Colonic mucosa (tissue), 4 donors: ENCODE measurements around the gene MRPS15. TPM values are rescaled to one million over a fixed set of nuclear protein-coding genes. Genes with fewer than 3 reads are reported as not detected.
A peak's percentile ranks its signal among the peaks of the same experiment; 100 is the strongest.

Experiments
- DNase-seq: peaks from one replicate; pipeline ENCODE4 v3.0.0-alpha.2; 2020
- H3K27ac ChIP-seq: fragments of 200-600 bp; one replicate; pipeline ENCODE4 v1.8.0; 2021
- H3K27me3 ChIP-seq: fragments of 200-600 bp; one replicate; pipeline ENCODE4 v1.8.0; 2021
- H3K36me3 ChIP-seq: fragments of 200-600 bp; one replicate; pipeline ENCODE4 v1.8.0; 2021
- H3K4me1 ChIP-seq: fragments of 200-600 bp; one replicate; pipeline ENCODE4 v1.8.0; 2021; ENCODE audit warnings: mild to moderate bottlenecking
- H3K4me3 ChIP-seq: fragments of 200-600 bp; one replicate; pipeline ENCODE4 v1.8.0; 2021
- H3K9ac ChIP-seq, 2 donors: one replicate each; pipeline ENCODE4 v1.7.0; 2013; ENCODE audit warnings: control low read depth in 2 of 2, low read depth in 2 of 2, low read length in 2 of 2
- H3K9me3 ChIP-seq: fragments of 200-600 bp; one replicate; pipeline ENCODE4 v1.8.0; 2021
- CTCF ChIP-seq: fragments of 200-600 bp; IDR thresholded peaks from one replicate; pipeline ENCODE4 v1.8.0; 2022; ENCODE audit warnings: antibody characterized with exemption, mild to moderate bottlenecking
- intact Hi-C: fragments of 100-400 bp; cut with DNase I; formaldehyde crosslinking; loops from one replicate; pipeline ENCODE4 v1.14.1; 2022
- total RNA-seq, 2 donors: library from RNA; stranded (reverse); fragmentation: NEBNext Ultra II Directional in 1 of 2; extraction: Animal tissue kit (Norgen Biotek cat#: 25700) in 1 of 2; gene quantifications; one replicate each; pipeline ENCODE4 v1.2.1, GENCODE V29; 2021
- donor health status: healthy.
- donor health status: DM: no; HTN: no; CAD: no.
- donor health status: DM: no; HTN: no; CAD: no.

The MRPS15 gene
- total RNA-seq, 2 donors from 2014 or later = 57.9 to 106 TPM

GRCh38 chr1:36417931-36418330 is 46.3 kb downstream of the MRPS15 start:
- DNase-seq = no peak
- H3K9me3 ChIP-seq = no peaks in the 10 kb centered on the region
- TF ChIP-seq CTCF = no peak
- H3K9ac ChIP-seq = no peak overlapping the region
- intact Hi-C loops = no loop called here
- H3K27ac ChIP-seq = no peak overlapping the region
- H3K4me3 ChIP-seq = no peak overlapping the region
- H3K27me3 ChIP-seq = no peaks in the 10 kb centered on the region
- H3K4me1 ChIP-seq = no peaks in the 10 kb centered on the region
- H3K36me3 ChIP-seq = no peaks in the 10 kb centered on the region

DNA sequence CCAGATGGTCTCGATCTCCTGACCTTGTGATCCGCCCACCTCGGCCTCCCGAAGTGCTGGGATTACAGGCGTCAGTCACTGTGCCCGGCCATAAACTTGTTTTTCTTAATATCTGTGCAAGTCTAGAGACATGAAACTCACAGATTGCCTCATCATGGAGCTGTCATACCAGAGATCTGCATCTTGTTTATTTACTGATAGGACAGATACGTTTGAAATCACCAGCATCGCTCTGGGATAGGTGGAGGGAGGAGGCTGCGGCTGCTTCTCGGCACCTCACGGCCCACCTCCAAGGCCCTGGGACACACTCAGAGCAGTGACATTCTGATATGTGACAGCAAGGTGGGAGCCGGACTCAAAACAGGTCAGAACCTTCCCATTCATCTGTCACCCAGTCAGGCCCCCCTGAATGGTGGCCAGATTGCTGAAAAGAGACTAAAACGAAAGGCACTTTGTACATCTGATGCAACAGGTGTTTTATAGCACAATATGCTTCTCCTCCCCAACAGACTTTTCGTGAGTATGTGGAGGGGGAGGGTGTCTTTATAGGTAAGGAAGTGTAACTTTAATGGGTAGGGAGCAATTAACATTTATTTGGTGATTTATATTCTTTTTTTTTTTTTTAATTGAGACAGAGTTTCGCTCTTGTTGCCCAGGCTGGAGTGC is 48.4 kb downstream of the MRPS15 start:
- peak overlapping the region; percentile 8 for H3K27ac ChIP-seq
- H3K9me3 ChIP-seq = no peaks in the 10 kb centered on the region
- H3K4me3 ChIP-seq = no peak overlapping the region
- H3K36me3 ChIP-seq = no peaks in the 10 kb centered on the region
- no peaks in the 10 kb centered on the region for H3K27me3 ChIP-seq
- DNase-seq = no peak
- peak overlapping the region in 1 of 2 donors; percentile 8 for H3K9ac ChIP-seq
- H3K4me1 ChIP-seq = no peaks in the 10 kb centered on the region
- intact Hi-C loops = no loop called here
- no peak for TF ChIP-seq CTCF

DNA sequence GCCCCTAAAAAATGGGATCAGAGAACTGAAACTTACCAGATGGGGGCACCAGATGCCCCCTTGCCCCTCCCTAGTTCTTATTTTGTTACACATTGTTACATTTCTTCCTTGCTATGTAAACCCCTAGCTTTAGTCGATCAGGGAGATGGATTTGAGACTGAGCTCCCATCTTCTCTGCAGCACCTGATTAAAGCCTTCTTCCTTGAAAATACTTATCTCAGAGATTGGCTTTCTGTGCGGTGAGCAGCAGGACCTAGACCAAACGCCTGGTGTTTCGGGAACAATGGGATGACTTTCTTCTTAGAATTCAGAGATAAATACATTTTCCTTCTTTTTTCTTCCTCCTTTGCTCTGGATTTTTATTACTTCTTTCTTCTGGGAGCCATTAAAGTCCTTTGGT is 49.8 kb downstream of the MRPS15 start:
- no peak for TF ChIP-seq CTCF
- no peaks in the 10 kb centered on the region for H3K4me1 ChIP-seq
- no peaks in the 10 kb centered on the region for H3K27me3 ChIP-seq
- DNase-seq = no peak
- H3K27ac ChIP-seq = no peak overlapping the region
- intact Hi-C loops = no loop called here
- no peaks in the 10 kb centered on the region for H3K36me3 ChIP-seq
- no peaks in the 10 kb centered on the region for H3K9me3 ChIP-seq
- H3K9ac ChIP-seq = no peak overlapping the region
- H3K4me3 ChIP-seq = no peak overlapping the region

DNA sequence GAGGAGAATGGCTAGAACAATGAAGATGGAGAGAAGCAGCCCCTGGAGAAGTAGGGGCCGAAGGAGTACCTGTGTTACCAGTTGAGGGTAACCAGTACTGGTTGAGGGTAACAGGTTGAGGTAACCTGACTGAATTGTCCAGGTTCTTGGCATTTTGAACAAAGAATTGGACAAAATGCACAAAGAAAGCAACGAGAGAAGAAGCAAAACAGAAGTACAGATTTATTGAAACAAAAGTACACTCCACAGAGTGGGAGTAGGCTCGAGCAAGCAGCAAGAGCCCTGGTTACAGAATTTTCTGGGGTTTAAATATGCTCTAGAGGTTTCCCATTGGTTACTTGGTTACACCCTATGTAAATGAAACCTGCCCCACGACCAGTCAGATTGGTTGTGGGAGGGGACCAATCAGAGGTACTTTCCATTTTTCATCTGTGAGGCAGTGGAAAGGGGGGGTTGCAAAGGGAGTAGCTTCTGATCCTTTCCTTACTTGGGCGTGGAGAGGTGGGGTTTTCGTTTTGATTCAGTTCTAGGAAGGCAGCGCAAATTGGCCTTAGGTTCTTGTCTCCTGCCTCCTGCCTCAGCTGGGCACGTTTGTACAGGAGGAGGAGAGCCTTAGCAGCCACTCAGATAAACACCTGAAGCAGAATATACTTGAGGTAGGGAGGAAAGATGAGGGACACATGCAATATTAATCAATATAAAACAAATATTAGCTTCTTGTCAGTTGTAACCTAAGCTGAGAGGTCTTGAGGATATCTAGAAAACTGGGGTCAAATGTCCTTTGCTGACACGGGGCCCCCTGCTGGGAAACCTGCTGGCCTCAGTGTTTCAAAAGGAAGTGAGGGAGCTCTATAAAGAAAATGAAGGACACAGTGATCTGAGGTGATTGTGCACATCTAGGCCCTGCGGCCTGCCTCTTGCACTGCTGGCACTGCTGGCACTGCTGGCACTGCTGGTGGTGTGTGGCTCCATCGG is 52.2 kb downstream of the MRPS15 start:
- Histone ChIP-seq H3K27ac (no peak overlapping the region), H3K36me3 (no peaks in the 10 kb centered on the region), H3K27me3 (no peaks in the 10 kb centered on the region), H3K9ac (no peak overlapping the region), H3K4me1 (no peaks in the 10 kb centered on the region), H3K9me3 (no peaks in the 10 kb centered on the region), H3K4me3 (no peak overlapping the region)
- DNase-seq = no peak
- TF ChIP-seq CTCF = no peak
- intact Hi-C loops = no loop called here

- Histone ChIP-seq H3K27ac (no peak overlapping the region), H3K9ac (no peak overlapping the region), H3K36me3 (no peaks in the 10 kb centered on the region), H3K9me3 (no peaks in the 10 kb centered on the region), H3K27me3 (no peaks in the 10 kb centered on the region), H3K4me3 (no peak overlapping the region), H3K4me1 (no peaks in the 10 kb centered on the region)
- intact Hi-C loops = no loop called here
- no peak for DNase-seq
- TF ChIP-seq CTCF = no peak
Measured at GRCh38 chr1:36408479-36408878, 55.7 kb downstream of the MRPS15 start.
